H1 (cell line): Measurements from ENCODE around the gene KCNC4. TPM values are rescaled to one million over a fixed set of nuclear protein-coding genes. Genes with fewer than 3 reads are reported as not detected.

Experiments
- CTCF ChIA-PET: fragments of 300-600 bp; sonication (Branson Sonifier 250); formaldehyde crosslinking; loops from one replicate; lab custom pipeline; 2021; ENCODE audit not compliant: partially characterized antibody; lab: Charles Lee
- POLR2A ChIA-PET: fragments of 300-600 bp; sonication (Branson Sonifier 250); formaldehyde crosslinking; loops from one replicate; lab custom pipeline; 2021; ENCODE audit warnings: inconsistent platforms; ENCODE audit not compliant: partially characterized antibody; lab: Charles Lee
- DNase-seq, 2 experiments: peaks; one replicate each; pipeline versions ENCODE4 v3.0.0 to v3.0.0-alpha.2; 2010 to 2022; ENCODE audit warnings: low spot score in 2 of 2, low read depth in 1 of 2, mixed read lengths in 1 of 2
- FAIRE-seq: peaks from 2 replicates; lab custom pipeline; 2011; peaks lifted over from hg19 to GRCh38; lab: Jason Lieb, UNC
- H2AFZ ChIP-seq: 2 replicates; pipeline ENCODE4 v1.8.1; 2012; ENCODE audit warnings: low read length, inconsistent platforms
- H2AK5ac ChIP-seq: 2 replicates; pipeline ENCODE4 v1.6.1; 2013; ENCODE audit warnings: low read depth, low read length
- H2BK120ac ChIP-seq: replicated peaks from 2 replicates; pipeline ENCODE3; 2013; ENCODE audit warnings: low read depth, low read length, inconsistent platforms
- H2BK12ac ChIP-seq: 2 replicates; pipeline ENCODE4 v1.6.1; 2013; ENCODE audit warnings: low read depth, low read length
- H2BK15ac ChIP-seq: 2 replicates; pipeline ENCODE4 v1.6.1; 2013; ENCODE audit warnings: low read length
- H2BK20ac ChIP-seq: 2 replicates; pipeline ENCODE4 v1.6.1; 2013; ENCODE audit warnings: low read length
- H2BK5ac ChIP-seq: 2 replicates; pipeline ENCODE4 v1.6.1; 2013; ENCODE audit warnings: low read depth, low read length
- H3K14ac ChIP-seq: 2 replicates; pipeline ENCODE4 v1.6.1; 2013; ENCODE audit warnings: inconsistent platforms; ENCODE audit not compliant: insufficient read length
- H3K18ac ChIP-seq: 2 replicates; pipeline ENCODE4 v1.6.1; 2013; ENCODE audit warnings: low read length; ENCODE audit errors: extremely low read depth
- H3K23ac ChIP-seq: 2 replicates; pipeline ENCODE4 v1.6.1; 2013; ENCODE audit warnings: inconsistent platforms; ENCODE audit not compliant: insufficient read length
- H3K23me2 ChIP-seq: 2 replicates; pipeline ENCODE4 v1.6.1; 2013; ENCODE audit warnings: low read depth, low read length
- H3K27ac ChIP-seq: 2 replicates; pipeline ENCODE4 v1.6.1; 2011; ENCODE audit warnings: low read depth, low read length, inconsistent platforms
- H3K27me3 ChIP-seq, 4 experiments: replicated peaks in 1 of 4; 1 replicate in 1 of 4; 2 replicates in 3 of 4; pipeline versions ENCODE4 v1.6.1 to v1.8.1; 2011 to 2013; ENCODE audit warnings: low read length in 3 of 4, mild to moderate bottlenecking in 3 of 4, inconsistent platforms in 2 of 4, mixed read lengths in 2 of 4, moderate library complexity in 1 of 4; ENCODE audit not compliant: control insufficient read depth in 3 of 4, insufficient read depth in 3 of 4; ENCODE audit errors: extremely low read depth in 1 of 4
- H3K36me3 ChIP-seq, 4 experiments: 2 replicates each; pipeline versions ENCODE4 v1.6.1 to v1.8.1; 2011 to 2013; ENCODE audit warnings: mild to moderate bottlenecking in 4 of 4, low read length in 3 of 4, moderate library complexity in 2 of 4, control low read depth in 1 of 4, inconsistent platforms in 1 of 4; ENCODE audit not compliant: insufficient read depth in 4 of 4, control insufficient read depth in 2 of 4
- H3K4ac ChIP-seq: replicated peaks from 2 replicates; pipeline ENCODE3; 2013; ENCODE audit warnings: low read length, low read depth, mixed read lengths, inconsistent platforms; ENCODE audit not compliant: insufficient read length
- H3K4me1 ChIP-seq, 4 experiments: replicated peaks in 1 of 4; 1 replicate in 1 of 4; 2 replicates in 3 of 4; pipeline versions ENCODE4 v1.6.1 to v1.8.1; 2011 to 2013; ENCODE audit warnings: low read length in 3 of 4, inconsistent platforms in 2 of 4, mixed read lengths in 1 of 4; ENCODE audit not compliant: insufficient read depth in 4 of 4, control insufficient read depth in 3 of 4
- H3K4me2 ChIP-seq, 2 experiments: 2 replicates each; pipeline versions ENCODE4 v1.6.1 to v1.8.1; 2011 to 2013; ENCODE audit warnings: low read depth in 2 of 2, low read length in 2 of 2, control low read depth in 1 of 2, inconsistent platforms in 1 of 2, mild to moderate bottlenecking in 1 of 2; ENCODE audit not compliant: insufficient read depth in 1 of 2
- H3K4me3 ChIP-seq, 4 experiments: fragments of 200-600, 300-600 bp in 1 of 4; sonication (generic), shearing (Covaris generic), sonication (Bioruptor Twin) in 1 of 4; 2 replicates each; pipeline versions ENCODE4 v1.5.1 to v1.8.1; 2011 to 2016; ENCODE audit warnings: low read length in 4 of 4, low read depth in 3 of 4, control low read depth in 2 of 4, inconsistent platforms in 2 of 4, mild to moderate bottlenecking in 2 of 4, mixed read lengths in 1 of 4, moderate library complexity in 1 of 4; ENCODE audit not compliant: insufficient read depth in 2 of 4; ENCODE audit errors: extremely low read depth in 1 of 4
- H3K56ac ChIP-seq: replicated peaks from 2 replicates; pipeline ENCODE3; 2013; ENCODE audit warnings: low read depth, mild to moderate bottlenecking, mixed read lengths, low read length, inconsistent platforms; ENCODE audit not compliant: insufficient read length
- H3K79me1 ChIP-seq: 2 replicates; pipeline ENCODE4 v1.6.1; 2013; ENCODE audit warnings: low read depth, low read length, control low read depth
- H3K79me2 ChIP-seq, 2 experiments: 2 replicates each; pipeline versions ENCODE4 v1.6.1 to v1.8.1; 2012 to 2013; ENCODE audit warnings: low read length in 2 of 2, mild to moderate bottlenecking in 2 of 2, inconsistent platforms in 1 of 2; ENCODE audit not compliant: insufficient read depth in 2 of 2, control insufficient read depth in 1 of 2
- H3K9ac ChIP-seq, 4 experiments: replicated peaks in 1 of 4; 1 replicate in 1 of 4; 2 replicates in 3 of 4; pipeline versions ENCODE4 v1.6.1 to v1.8.1; 2011 to 2013; ENCODE audit warnings: low read depth in 3 of 4, low read length in 3 of 4, control low read depth in 2 of 4, mild to moderate bottlenecking in 2 of 4, moderate library complexity in 2 of 4, inconsistent platforms in 1 of 4; ENCODE audit errors: extremely low read depth in 1 of 4
- H3K9me3 ChIP-seq, 2 experiments: 2 replicates each; pipeline versions ENCODE4 v1.6.1 to v1.8.1; 2012 to 2013; ENCODE audit warnings: mild to moderate bottlenecking in 2 of 2, moderate library complexity in 2 of 2, control low read depth in 1 of 2, inconsistent platforms in 1 of 2, low read depth in 1 of 2, low read length in 1 of 2, mixed read lengths in 1 of 2; ENCODE audit not compliant: insufficient read depth in 2 of 2
- H4K20me1 ChIP-seq, 2 experiments: replicated peaks in 1 of 2; 2 replicates each; pipeline versions ENCODE3 to v1.8.1; 2011 to 2013; ENCODE audit warnings: inconsistent platforms in 2 of 2, low read length in 2 of 2, mild to moderate bottlenecking in 1 of 2; ENCODE audit not compliant: insufficient read depth in 2 of 2, control insufficient read depth in 1 of 2
- H4K5ac ChIP-seq: 2 replicates; pipeline ENCODE4 v1.6.1; 2013; ENCODE audit warnings: low read length, low read depth, mixed read lengths, inconsistent platforms; ENCODE audit not compliant: insufficient read length
- H4K8ac ChIP-seq: 2 replicates; pipeline ENCODE4 v1.8.0; 2013; ENCODE audit warnings: mild to moderate bottlenecking, moderate library complexity, low read length, inconsistent platforms; ENCODE audit not compliant: insufficient read depth; ENCODE audit errors: extremely low read depth
- H4K91ac ChIP-seq: replicated peaks from 2 replicates; pipeline ENCODE3; 2013; ENCODE audit warnings: low read length, mixed read lengths, inconsistent platforms; ENCODE audit not compliant: insufficient read length
- RAD21 ChIP-seq, 2 experiments: IDR thresholded peaks in 1 of 2; conservative IDR thresholded peaks in 1 of 2; 2 replicates each; pipeline ENCODE4 v1.6.1; 2011; ENCODE audit warnings: low read depth in 2 of 2, low read length in 2 of 2, improper control_type of control experiment in 1 of 2, inconsistent platforms in 1 of 2, mild to moderate bottlenecking in 1 of 2, moderate library complexity in 1 of 2
- RBBP5 ChIP-seq: IDR thresholded peaks from 2 replicates; pipeline ENCODE4 v1.7.1; 2012; ENCODE audit warnings: low read depth, mild to moderate bottlenecking, inconsistent platforms, low read length, moderate library complexity, borderline replicate concordance
- TBP ChIP-seq: IDR thresholded peaks from 2 replicates; pipeline ENCODE4 v1.6.1; 2011; ENCODE audit warnings: low read depth, low read length, improper control_type of control experiment
- YY1 ChIP-seq: IDR thresholded peaks from 2 replicates; pipeline ENCODE4 v1.6.1; 2011; ENCODE audit warnings: low read depth, mild to moderate bottlenecking, low read length
- WGBS, 2 experiments: shearing (Covaris generic) in 1 of 2; methylation state at CpG; one replicate each; pipeline versions ENCODE4 v1.1.6 to v1.1.7; 2013 to 2015; ENCODE audit warnings: low lambda C conversion rate in 2 of 2, mixed read lengths in 2 of 2, inconsistent platforms in 1 of 2, low coverage in 1 of 2, missing lambda C conversion rate in 1 of 2; ENCODE audit not compliant: insufficient replicate concordance in 2 of 2, insufficient coverage in 1 of 2, insufficient read length in 1 of 2; ENCODE audit errors: extremely low coverage in 1 of 2, missing lambda C conversion rate in 1 of 2; 5-methylcytosine and 5-hydroxymethylcytosine counted together
- polyA plus RNA-seq, 7 experiments: library from polyadenylated mRNA; depleted of rRNA in 3 of 7; stranded (reverse) in 5 of 7; unstranded in 2 of 7; fragments of >200 nt in 5 of 7; fragments of 200-250 nt in 2 of 7; gene quantifications; 1 replicate in 5 of 7; 2 replicates in 1 of 7; 4 replicates in 1 of 7; pipeline versions ENCODE4 v1.2.1 to v1.2.3, GENCODE V29; 2011 to 2013; ENCODE audit warnings: missing spikeins in 2 of 7, mixed read lengths in 2 of 7
- total RNA-seq: library from RNA; stranded (reverse); fragmentation: NEBNext Ultra II Directional; extraction: Animal tissue kit (Norgen Biotek cat#: 25700); gene quantifications from 2 replicates; pipeline ENCODE4 v1.2.1, GENCODE V29; 2021
- TF ChIP-seq, protein P1 (sequence below): IDR thresholded peaks from 2 replicates; pipeline ENCODE4 v1.6.1; 2011; ENCODE audit warnings: low read depth, mild to moderate bottlenecking, low read length; ENCODE audit not compliant: insufficient read depth
- TF ChIP-seq, protein P2 (sequence below), 3 experiments: IDR thresholded peaks; 1 replicate in 2 of 3; 2 replicates in 1 of 3; pipeline versions ENCODE4 v1.5.1 to v1.6.1; 2011; ENCODE audit warnings: low read length in 3 of 3, mild to moderate bottlenecking in 3 of 3, inconsistent platforms in 2 of 3, low read depth in 1 of 3, moderate library complexity in 1 of 3; ENCODE audit not compliant: insufficient read depth in 1 of 3; ENCODE audit errors: control extremely low read depth in 1 of 3

The KCNC4 gene
- total and polyA plus RNA-seq, 2 of the 8 experiments (the other 6 are each of a cell fraction or from before 2014, with no cell fraction given): 8.1 to 11.2 TPM

DNA sequence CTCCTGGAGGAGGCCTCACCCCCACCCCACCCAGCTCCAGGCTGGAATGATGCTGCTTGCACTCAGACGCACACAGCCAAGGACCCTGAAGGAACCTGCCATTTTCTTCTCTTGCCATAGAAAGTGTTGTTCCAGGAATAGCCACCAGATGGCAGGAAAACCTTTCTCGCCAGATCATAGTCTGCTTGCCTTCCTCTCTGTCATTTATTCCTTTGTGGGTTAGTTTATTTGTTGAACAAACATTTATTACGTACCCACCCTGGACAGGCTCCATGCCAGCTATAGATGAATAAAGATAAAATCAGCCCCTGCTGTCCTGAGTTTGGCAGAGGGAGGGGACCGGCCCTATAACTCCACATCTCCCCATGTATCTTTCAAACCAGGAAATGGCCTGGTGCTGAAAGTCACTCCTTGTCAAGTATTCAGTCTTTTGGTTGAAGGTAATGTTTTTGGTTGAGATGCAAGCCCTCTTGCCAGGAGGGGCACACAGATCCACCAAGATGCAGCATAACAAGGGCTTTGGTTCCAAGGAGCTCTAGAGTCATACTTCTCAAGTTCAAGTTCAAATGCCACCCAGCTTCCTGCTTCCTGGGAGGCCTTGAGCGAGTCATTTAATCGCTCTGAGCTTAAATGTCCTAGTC is 7.0 kb upstream of the KCNC4 start:
- Histone ChIP-seq H3K56ac (no peak overlapping the region), H3K36me3 (no peaks in the 10 kb centered on the region), H3K79me2 (no peaks in the 10 kb centered on the region), H3K4me2 (no peak overlapping the region), H3K9ac (no peak overlapping the region), H3K4ac (no peak overlapping the region), H2BK120ac (no peak overlapping the region), H3K27me3 (no peaks in the 10 kb centered on the region), H3K14ac (no peak overlapping the region), H2AFZ (no peak overlapping the region), H2BK5ac (no peak overlapping the region), H2BK15ac (no peak overlapping the region), H3K27ac (no peak overlapping the region), H4K5ac (no peak overlapping the region), H3K23ac (no peak overlapping the region), H3K79me1 (no peaks in the 10 kb centered on the region; the same call in 1 of the 2 replicates), H2BK12ac (no peak overlapping the region), H3K18ac (no peak overlapping the region), H3K9me3 (no peaks in the 10 kb centered on the region), H2AK5ac (no peak overlapping the region), H3K23me2 (no peaks in the 10 kb centered on the region; the same call in 1 of the 2 replicates), H2BK20ac (no peak overlapping the region), H4K8ac (no peak overlapping the region), H3K4me1 (peaks cover 2 to 6% (median 4%) of the 10 kb centered on the region in 4 experiments; a peak in 5 of 7 replicates), H4K20me1 (no peaks in the 10 kb centered on the region), H4K91ac (no peak overlapping the region), H3K4me3 (no peak overlapping the region)
- 43% methylated on average over 6 of the region's 6 CpGs; no CpG with 5 or more reads in 1 of the 2 experiments for WGBS, 2 experiments
- ChIA-PET CTCF (interaction anchor here (0.6 to 19.1 kb wide), 68 partner anchors 9 to 305 kb away, joined by 3 to 1001 read pairs (median 4); partner anchors contain the start of genes LAMTOR5, RBM15, SLC6A17 and UBL4B), POLR2A (interaction anchor here (1.0 to 1.9 kb wide), 2 partner anchors 110 to 257 kb away, joined by 5 to 6 read pairs; no protein-coding TSS in a partner anchor)
- TF ChIP-seq RBBP5: no peak
- no peak for TF ChIP-seq TBP
- TF ChIP-seq, protein P1, sequence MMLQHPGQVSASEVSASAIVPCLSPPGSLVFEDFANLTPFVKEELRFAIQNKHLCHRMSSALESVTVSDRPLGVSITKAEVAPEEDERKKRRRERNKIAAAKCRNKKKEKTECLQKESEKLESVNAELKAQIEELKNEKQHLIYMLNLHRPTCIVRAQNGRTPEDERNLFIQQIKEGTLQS: no peak
- TF ChIP-seq RAD21 (IDR thresholded peaks at IDR 0.05 in 1 of 2, conservative IDR thresholded peaks at IDR 0.05 in 1 of 2; ENCODE audit: low read depth in 2 of 2, low read length in 2 of 2): peak; percentile 88 to 90
- TF ChIP-seq YY1: peak; percentile 76
- TF ChIP-seq, protein P2, sequence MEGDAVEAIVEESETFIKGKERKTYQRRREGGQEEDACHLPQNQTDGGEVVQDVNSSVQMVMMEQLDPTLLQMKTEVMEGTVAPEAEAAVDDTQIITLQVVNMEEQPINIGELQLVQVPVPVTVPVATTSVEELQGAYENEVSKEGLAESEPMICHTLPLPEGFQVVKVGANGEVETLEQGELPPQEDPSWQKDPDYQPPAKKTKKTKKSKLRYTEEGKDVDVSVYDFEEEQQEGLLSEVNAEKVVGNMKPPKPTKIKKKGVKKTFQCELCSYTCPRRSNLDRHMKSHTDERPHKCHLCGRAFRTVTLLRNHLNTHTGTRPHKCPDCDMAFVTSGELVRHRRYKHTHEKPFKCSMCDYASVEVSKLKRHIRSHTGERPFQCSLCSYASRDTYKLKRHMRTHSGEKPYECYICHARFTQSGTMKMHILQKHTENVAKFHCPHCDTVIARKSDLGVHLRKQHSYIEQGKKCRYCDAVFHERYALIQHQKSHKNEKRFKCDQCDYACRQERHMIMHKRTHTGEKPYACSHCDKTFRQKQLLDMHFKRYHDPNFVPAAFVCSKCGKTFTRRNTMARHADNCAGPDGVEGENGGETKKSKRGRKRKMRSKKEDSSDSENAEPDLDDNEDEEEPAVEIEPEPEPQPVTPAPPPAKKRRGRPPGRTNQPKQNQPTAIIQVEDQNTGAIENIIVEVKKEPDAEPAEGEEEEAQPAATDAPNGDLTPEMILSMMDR (IDR thresholded peaks at IDR 0.05; ENCODE audit: control extremely low read depth in 1 of 3, insufficient read depth in 1 of 3, low read depth in 1 of 3, low read length in 3 of 3): peak; percentile 17 to 86 (median 76)
- DNase-seq (peak in 1 of 2 experiments; percentile 81), FAIRE-seq (peak; percentile 91)
